Tibial nerve (tissue), 4 donors: ENCODE measurements around the gene CDH22.

Experiments
- EP300 ChIP-seq, 2 donors: sonication (generic); formaldehyde crosslinking; IDR thresholded peaks; one replicate each; pipeline ENCODE4 v1.6.1; 2017; ENCODE audit warnings: antibody characterized with exemption in 2 of 2, mild to moderate bottlenecking in 1 of 2
- POLR2A ChIP-seq, 2 donors: fragments of 450-650 bp; IDR thresholded peaks; one replicate each; pipeline ENCODE4 v1.6.1; 2017; ENCODE audit warnings: antibody characterized with exemption in 2 of 2, mild to moderate bottlenecking in 2 of 2, moderate library complexity in 2 of 2
- TF ChIP-seq, protein P1 (sequence below), 5 experiments: fragments of 200-600 bp in 3 of 5; fragments of 450-650 bp in 2 of 5; sonication (generic) in 3 of 5; IDR thresholded peaks; one replicate each; pipeline ENCODE4 v1.5.1; 2016 to 2019; ENCODE audit warnings: antibody characterized with exemption in 5 of 5, mild to moderate bottlenecking in 3 of 5, moderate library complexity in 2 of 5

DNA sequence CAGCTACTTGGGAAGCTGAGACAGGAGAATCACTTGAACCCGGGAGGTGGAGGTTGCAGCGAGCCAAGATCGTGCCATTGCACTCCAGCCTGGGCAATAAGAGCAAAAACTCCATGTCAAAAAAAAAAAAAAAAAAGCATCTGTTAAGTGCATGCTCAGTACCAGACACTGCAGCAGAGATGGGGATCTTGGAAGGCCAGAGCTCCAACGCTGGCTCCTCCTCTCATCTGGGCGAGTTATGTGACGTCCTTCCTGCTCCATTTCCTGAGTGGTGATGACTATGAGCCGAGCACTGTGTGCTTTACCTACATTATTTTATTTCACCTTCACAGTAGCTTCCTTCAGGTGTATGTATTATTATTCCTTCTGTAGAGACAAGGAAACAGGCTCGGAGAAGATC lies 38.5 kb upstream of the CDH22 start:
- TF ChIP-seq EP300 (IDR thresholded peaks at IDR 0.05) (no peak), POLR2A (IDR thresholded peaks at IDR 0.05) (no peak)
- TF ChIP-seq, protein P1, sequence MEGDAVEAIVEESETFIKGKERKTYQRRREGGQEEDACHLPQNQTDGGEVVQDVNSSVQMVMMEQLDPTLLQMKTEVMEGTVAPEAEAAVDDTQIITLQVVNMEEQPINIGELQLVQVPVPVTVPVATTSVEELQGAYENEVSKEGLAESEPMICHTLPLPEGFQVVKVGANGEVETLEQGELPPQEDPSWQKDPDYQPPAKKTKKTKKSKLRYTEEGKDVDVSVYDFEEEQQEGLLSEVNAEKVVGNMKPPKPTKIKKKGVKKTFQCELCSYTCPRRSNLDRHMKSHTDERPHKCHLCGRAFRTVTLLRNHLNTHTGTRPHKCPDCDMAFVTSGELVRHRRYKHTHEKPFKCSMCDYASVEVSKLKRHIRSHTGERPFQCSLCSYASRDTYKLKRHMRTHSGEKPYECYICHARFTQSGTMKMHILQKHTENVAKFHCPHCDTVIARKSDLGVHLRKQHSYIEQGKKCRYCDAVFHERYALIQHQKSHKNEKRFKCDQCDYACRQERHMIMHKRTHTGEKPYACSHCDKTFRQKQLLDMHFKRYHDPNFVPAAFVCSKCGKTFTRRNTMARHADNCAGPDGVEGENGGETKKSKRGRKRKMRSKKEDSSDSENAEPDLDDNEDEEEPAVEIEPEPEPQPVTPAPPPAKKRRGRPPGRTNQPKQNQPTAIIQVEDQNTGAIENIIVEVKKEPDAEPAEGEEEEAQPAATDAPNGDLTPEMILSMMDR (IDR thresholded peaks at IDR 0.05): no peak
